Activated naive CD4-positive, alpha-beta T cell treated with anti-CD3 and anti-CD28 coated beads, Interleukin-2, amount 50 U/mL, for 72 hours (primary cell): ENCODE measurements around the gene FAM229A. TPM values are rescaled to one million over a fixed set of nuclear protein-coding genes. Genes with fewer than 3 reads are reported as not detected.

ENCODE experiments used
- ATAC-seq, 2 donors: fragments of 150-1000 bp; cut with Tn5 transposase; 2 replicates each; pipeline ENCODE4 v1.10.0; 2021; ENCODE audit warnings: mild to moderate bottlenecking in 2 of 2, moderate library complexity in 2 of 2
- DNase-seq, 2 donors: peaks; one replicate each; pipeline ENCODE4 v3.0.0; 2021 to 2022; ENCODE audit warnings: low spot score in 2 of 2
- H3K27ac Mint-ChIP-seq, 2 donors: one replicate each; pipeline ENCODE4 v1.8.0; 2022; ENCODE audit warnings: mild to moderate bottlenecking in 2 of 2, mixed read lengths in 2 of 2
- H3K36me3 Mint-ChIP-seq, 2 donors: one replicate each; pipeline ENCODE4 v1.8.0; 2022; ENCODE audit warnings: mixed read lengths in 2 of 2
- H3K9me3 Mint-ChIP-seq, 2 donors: one replicate each; pipeline ENCODE4 v1.8.0; 2022; ENCODE audit warnings: mixed read lengths in 2 of 2
- total RNA-seq, 2 donors: library from RNA; stranded (reverse); gene quantifications; one replicate each; pipeline ENCODE4 v1.2.3, GENCODE V29; 2022

The FAM229A gene
- total RNA-seq, 2 donors from 2014 or later: 6.7 to 9.7 TPM

- H3K9me3 Mint-ChIP-seq: no peaks in the 10 kb centered on the region
- ATAC-seq (no peak), DNase-seq (no peak)
- peaks cover 4 to 16% of the 10 kb centered on the region in 2 donors for H3K36me3 Mint-ChIP-seq
- no peak overlapping the region for H3K27ac Mint-ChIP-seq
These were observed 35.1 kb downstream of the FAM229A start for GRCh38 chr1:32327204-32327603.

GRCh38 chr1:32321712-32322291 lies 40.5 kb downstream of the FAM229A start:
- no peaks in the 10 kb centered on the region for H3K9me3 Mint-ChIP-seq
- H3K36me3 Mint-ChIP-seq: peaks cover 0 to 17% of the 10 kb centered on the region in 2 donors
- ATAC-seq (peak; percentile 48 to 49), DNase-seq (no peak)
- peak overlapping the region; percentile 61 to 78 for H3K27ac Mint-ChIP-seq

GRCh38 chr1:32318127-32318869 lies 44.0 kb downstream of the FAM229A start:
- no peak for ATAC-seq
- H3K27ac Mint-ChIP-seq: peak overlapping the region in 1 of 2 donors; percentile 55
- no peaks in the 10 kb centered on the region for H3K9me3 Mint-ChIP-seq
- H3K36me3 Mint-ChIP-seq: peaks cover 0 to 26% of the 10 kb centered on the region in 2 donors
- no peak for DNase-seq

DNA sequence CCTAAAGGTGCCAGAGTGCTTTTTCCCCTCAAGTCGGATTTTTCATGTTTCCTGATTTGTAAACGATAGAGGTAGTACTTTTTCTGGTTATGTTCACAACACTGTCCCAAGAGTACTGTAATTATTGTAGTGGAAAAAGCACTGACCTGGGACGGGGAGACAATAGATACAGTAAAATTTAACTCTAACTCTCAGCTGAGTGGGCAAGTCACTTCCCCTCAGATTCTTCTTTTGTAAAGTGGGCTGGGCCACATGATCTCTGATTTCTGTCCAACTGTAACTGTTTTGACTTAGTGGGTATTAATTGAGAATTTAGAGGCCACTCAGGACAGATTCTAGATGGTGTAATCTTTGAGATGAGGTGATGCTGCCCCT lies 45.4 kb downstream of the FAM229A start:
- Mint-ChIP-seq H3K27ac (peak overlapping the region in 1 of 2 donors; percentile 12), H3K9me3 (no peaks in the 10 kb centered on the region), H3K36me3 (peaks cover 0 to 27% of the 10 kb centered on the region in 2 donors)
- DNase-seq (no peak), ATAC-seq (no peak)

DNA sequence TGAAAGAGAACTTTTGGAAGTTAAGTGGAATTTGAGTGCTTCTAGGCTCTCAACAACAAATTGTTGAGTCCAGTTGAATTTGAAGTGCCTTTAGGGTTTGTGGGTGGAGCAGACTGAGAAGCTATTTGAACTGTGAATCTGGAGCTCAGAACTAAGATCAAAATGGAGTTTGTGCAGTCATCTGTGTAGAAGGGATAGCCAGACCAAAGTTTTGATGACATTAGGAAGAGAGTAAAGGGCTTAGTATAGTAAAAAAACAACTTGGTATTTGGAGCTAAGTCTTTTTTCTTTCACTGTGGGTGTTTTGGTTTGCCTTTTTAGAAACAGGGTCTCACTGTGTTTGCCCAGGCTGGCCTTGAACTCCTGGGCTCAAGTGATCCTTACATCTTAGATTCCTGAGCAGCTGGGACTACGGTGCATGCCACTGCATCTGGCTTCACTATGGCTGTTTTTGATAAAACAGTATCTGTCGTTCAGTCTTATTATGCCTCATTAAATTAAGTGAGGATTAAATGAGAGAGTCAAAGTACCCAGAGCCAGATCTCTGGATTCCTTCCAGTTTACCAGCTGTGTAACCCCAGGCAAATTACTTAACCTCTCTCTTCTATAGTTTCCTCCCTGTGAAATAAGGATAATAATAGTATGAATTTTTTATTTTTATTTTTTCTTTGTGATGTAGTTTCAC lies 50.4 kb downstream of the FAM229A start:
- peaks cover 6 to 21% of the 10 kb centered on the region in 2 donors for H3K36me3 Mint-ChIP-seq
- DNase-seq (no peak), ATAC-seq (peak in 1 of 2 donors; percentile 38)
- no peaks in the 10 kb centered on the region for H3K9me3 Mint-ChIP-seq
- H3K27ac Mint-ChIP-seq: peak overlapping the region in 1 of 2 donors; percentile 48

Other genes starting within 250 kb of the FAM229A start
- 10 to 100 TPM; 71.9 to 81.7 TPM for gene TXLNA, start 182.8 kb downstream of the FAM229A start, total RNA-seq
- 10 to 100 TPM; 20.8 to 24.9 TPM for gene CCDC28B, start 161.9 kb downstream of the FAM229A start, total RNA-seq
- gene IQCC, start 156.8 kb downstream of the FAM229A start, total RNA-seq: 1 to 10 TPM; 4.6 to 7.2 TPM
- under 1 TPM in 1 of 2 donors, not detected in 1; 0.16 TPM for gene DCDC2B, start 153.4 kb downstream of the FAM229A start, total RNA-seq
- 10 to 100 TPM in 1 of 2 donors, 1 to 10 TPM in 1; 7.0 to 10.7 TPM for gene TMEM234, start 140.1 kb downstream of the FAM229A start, total RNA-seq
- gene EIF3I, start 140.1 kb downstream of the FAM229A start, total RNA-seq: 100 to 1,000 TPM; 273 to 295 TPM
- gene FAM167B, start 115.3 kb downstream of the FAM229A start, total RNA-seq: 1 to 10 TPM in 1 of 2 donors, under 1 TPM in 1; 0.66 to 1.1 TPM
- 100 to 1,000 TPM; 208 to 284 TPM for gene LCK, start 111.2 kb downstream of the FAM229A start, total RNA-seq
- gene HDAC1, start 70.4 kb downstream of the FAM229A start, total RNA-seq: 100 to 1,000 TPM; 185 to 200 TPM
- gene MARCKSL1, start 26.3 kb downstream of the FAM229A start, total RNA-seq: 10 to 100 TPM; 10.6 to 47.0 TPM
- 1 to 10 TPM; 1.2 to 1.7 TPM for gene TSSK3, start 54 bp upstream of the FAM229A start, total RNA-seq
- 10 to 100 TPM; 41.8 to 53.0 TPM for gene BSDC1, start 32.0 kb upstream of the FAM229A start, total RNA-seq
- not detected for gene ZBTB8B, start 102.6 kb upstream of the FAM229A start, total RNA-seq
- gene ZBTB8A, start 176.9 kb upstream of the FAM229A start, total RNA-seq: under 1 TPM; 0.16 to 0.18 TPM